Measurements from ENCODE around the gene ZBED6.
"Not testable (repeated sequence)": the region's sequence is repeated elsewhere in the genome, so short reads cannot be mapped to it uniquely, and the experiment has no call there.

Gene ZBED6

DNA sequence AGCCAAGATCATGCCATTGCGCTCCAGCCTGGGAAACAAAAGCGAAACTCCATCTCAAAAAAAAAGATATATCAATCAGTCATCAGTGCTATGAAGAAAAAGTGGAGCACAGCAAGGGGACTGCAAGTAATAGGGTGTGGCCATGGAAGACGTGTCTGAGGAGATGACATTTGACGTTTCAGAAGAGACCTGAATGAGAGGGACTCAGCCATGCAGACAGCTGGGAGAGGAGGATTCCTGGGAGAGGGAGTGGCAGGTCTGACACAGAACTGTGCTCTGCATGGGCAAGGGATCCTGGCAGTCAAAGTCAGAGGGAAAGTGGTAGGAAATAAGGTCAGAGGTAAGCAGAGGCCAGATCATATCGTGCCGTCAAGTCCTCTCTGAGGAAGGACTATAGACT is 27.2 kb upstream of the ZBED6 start:
- no peak for DNase-seq

GRCh38 chr1:203769505-203770343 is 25.7 kb upstream of the ZBED6 start:
- peak overlapping the region; percentile 29 for H3K27ac Mint-ChIP-seq
- H3K27me3 Mint-ChIP-seq, result no peaks in the 10 kb centered on the region
- H3K4me3 Mint-ChIP-seq, result no peak overlapping the region
- H3K4me1 Mint-ChIP-seq, result peaks cover 40% of the 10 kb centered on the region
- ATAC-seq (no peak), DNase-seq (no peak)
- no peaks in the 10 kb centered on the region for H3K9me3 Mint-ChIP-seq
- peaks cover 52% of the 10 kb centered on the region for H3K36me3 Mint-ChIP-seq (ENCODE audit: low read depth)

More for the DNA sequence above, 27.2 kb upstream of the ZBED6 start:
- Mint-ChIP-seq H3K27ac (peak overlapping the region; percentile 81), H3K4me1 (peaks cover 54% of the 10 kb centered on the region), H3K9me3 (no peaks in the 10 kb centered on the region), H3K27me3 (no peaks in the 10 kb centered on the region), H3K36me3 (ENCODE audit: low read depth) (peaks cover 41% of the 10 kb centered on the region), H3K4me3 (peak overlapping the region; percentile 57)
- no peak for ATAC-seq

DNA sequence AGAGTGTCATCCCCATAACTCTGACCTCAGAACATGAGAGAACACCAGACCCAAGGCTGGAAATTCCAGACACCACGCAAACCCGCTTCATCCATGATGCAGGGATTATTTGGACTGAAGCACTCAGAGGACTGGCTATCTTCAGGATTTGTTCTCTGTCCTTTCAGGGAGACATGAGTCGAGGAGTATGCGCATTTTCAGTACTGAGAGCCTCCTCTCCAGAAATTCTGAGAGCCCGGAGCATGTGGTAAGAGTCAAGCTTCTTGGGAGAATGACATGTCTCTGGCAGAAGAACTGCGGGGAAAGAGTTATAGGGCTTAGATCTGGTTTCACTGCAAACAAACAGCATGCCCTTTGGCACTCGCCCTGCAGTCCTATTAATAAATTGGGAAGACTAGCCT is 23.5 kb upstream of the ZBED6 start:
- DNase-seq (no peak), ATAC-seq (no peak)
- peaks cover 59% of the 10 kb centered on the region for H3K36me3 Mint-ChIP-seq (ENCODE audit: low read depth)
- peaks cover 34% of the 10 kb centered on the region for H3K4me1 Mint-ChIP-seq
- no peak overlapping the region for H3K27ac Mint-ChIP-seq
- no peak overlapping the region for H3K4me3 Mint-ChIP-seq
- H3K9me3 Mint-ChIP-seq, result no peaks in the 10 kb centered on the region
- no peaks in the 10 kb centered on the region for H3K27me3 Mint-ChIP-seq

- ATAC-seq (no peak), DNase-seq (no peak)
- H3K4me1 Mint-ChIP-seq, result peaks cover 37% of the 10 kb centered on the region
- H3K36me3 Mint-ChIP-seq (ENCODE audit: low read depth), result peaks cover 62% of the 10 kb centered on the region
- no peak overlapping the region for H3K4me3 Mint-ChIP-seq
- no peaks in the 10 kb centered on the region for H3K27me3 Mint-ChIP-seq
- H3K27ac Mint-ChIP-seq, result peak overlapping the region; percentile 5
- H3K9me3 Mint-ChIP-seq, result no peaks in the 10 kb centered on the region
Measured at GRCh38 chr1:203772836-203773235, 22.6 kb upstream of the ZBED6 start.

DNA sequence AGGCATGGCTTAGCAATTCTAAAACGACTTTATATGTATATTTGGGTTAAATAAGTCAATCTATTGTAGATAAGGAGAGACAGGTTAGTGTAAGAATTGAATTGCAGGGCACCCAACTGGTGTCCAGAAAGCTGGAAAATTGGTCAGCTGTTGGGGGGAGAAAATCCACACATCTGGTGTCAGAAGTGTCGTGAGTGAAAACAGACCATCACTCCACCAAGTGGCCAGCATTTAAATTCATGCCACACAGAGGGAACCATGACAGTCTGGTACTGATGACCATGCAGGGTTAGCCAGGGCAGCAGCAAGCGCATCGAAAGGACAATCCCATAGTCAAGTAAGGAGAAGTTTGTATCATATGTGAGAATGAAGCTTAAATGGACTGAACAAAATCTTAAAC is 18.8 kb upstream of the ZBED6 start:
- ATAC-seq (no peak), DNase-seq (no peak)
- Mint-ChIP-seq H3K4me3 (no peak overlapping the region), H3K27me3 (no peaks in the 10 kb centered on the region), H3K27ac (peak overlapping the region; percentile 15), H3K9me3 (no peaks in the 10 kb centered on the region), H3K36me3 (ENCODE audit: low read depth) (peaks cover 42% of the 10 kb centered on the region), H3K4me1 (peaks cover 21% of the 10 kb centered on the region)

GRCh38 chr1:203777596-203777995 is 17.8 kb upstream of the ZBED6 start:
- Mint-ChIP-seq H3K4me3 (no peak overlapping the region), H3K4me1 (peaks cover 21% of the 10 kb centered on the region), H3K36me3 (ENCODE audit: low read depth) (peaks cover 38% of the 10 kb centered on the region), H3K9me3 (no peaks in the 10 kb centered on the region), H3K27ac (peak overlapping the region; percentile 27), H3K27me3 (no peaks in the 10 kb centered on the region)
- DNase-seq (no peak), ATAC-seq (no peak)

GRCh38 chr1:203778146-203778545 is 17.3 kb upstream of the ZBED6 start:
- no peaks in the 10 kb centered on the region for H3K27me3 Mint-ChIP-seq
- DNase-seq (no peak), ATAC-seq (no peak)
- peaks cover 21% of the 10 kb centered on the region for H3K4me1 Mint-ChIP-seq
- no peaks in the 10 kb centered on the region for H3K9me3 Mint-ChIP-seq
- peaks cover 33% of the 10 kb centered on the region for H3K36me3 Mint-ChIP-seq (ENCODE audit: low read depth)
- H3K27ac Mint-ChIP-seq, result peak overlapping the region; percentile 28
- no peak overlapping the region for H3K4me3 Mint-ChIP-seq

DNA sequence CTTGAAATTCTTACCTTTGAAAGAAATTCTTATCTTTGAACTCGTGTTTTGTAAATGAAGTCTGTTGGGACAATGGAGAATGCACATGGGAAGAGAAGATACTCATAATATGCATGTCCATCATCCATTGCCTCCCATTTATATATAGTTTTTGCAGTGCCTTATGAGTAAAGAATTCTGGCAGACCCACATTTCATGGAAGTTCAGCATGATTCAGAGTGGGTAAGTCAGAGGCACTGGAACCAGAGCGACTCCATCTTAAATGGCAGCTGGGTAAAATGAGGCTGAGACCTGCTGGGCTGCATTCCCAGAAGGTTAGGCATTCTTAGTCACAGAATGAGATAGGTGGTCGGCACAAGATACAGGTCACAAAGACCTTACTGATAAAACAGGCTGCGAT is 16.6 kb upstream of the ZBED6 start:
- H3K9me3 Mint-ChIP-seq, result no peaks in the 10 kb centered on the region
- H3K4me3 Mint-ChIP-seq, result no peak overlapping the region
- ATAC-seq (no peak), DNase-seq (no peak)
- no peak overlapping the region for H3K27ac Mint-ChIP-seq
- H3K36me3 Mint-ChIP-seq (ENCODE audit: low read depth), result peaks cover 29% of the 10 kb centered on the region
- peaks cover 21% of the 10 kb centered on the region for H3K4me1 Mint-ChIP-seq
- no peaks in the 10 kb centered on the region for H3K27me3 Mint-ChIP-seq

DNA sequence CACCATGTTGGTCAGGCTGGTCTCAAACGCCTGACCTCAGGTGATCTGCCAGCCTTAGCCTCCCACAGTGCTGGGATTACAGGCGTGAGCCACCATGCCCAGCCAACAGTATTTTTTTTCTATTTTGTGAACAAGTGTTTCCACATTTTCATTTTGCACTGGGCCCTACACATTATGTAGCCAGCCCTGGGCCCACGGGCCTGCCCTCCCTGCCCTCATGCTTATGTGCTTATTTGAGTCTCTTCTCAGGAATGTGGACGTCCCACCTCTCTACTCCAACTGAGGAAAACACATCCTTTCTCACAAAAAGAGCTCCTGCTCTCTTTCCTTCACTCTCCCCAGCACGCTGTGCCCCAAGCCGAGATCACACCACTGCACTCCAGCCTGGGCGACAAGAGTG is 13.5 kb upstream of the ZBED6 start:
- H3K36me3 Mint-ChIP-seq (ENCODE audit: low read depth), result peaks cover 8% of the 10 kb centered on the region
- H3K9me3 Mint-ChIP-seq, result no peaks in the 10 kb centered on the region
- H3K27ac Mint-ChIP-seq, result no peak overlapping the region
- H3K27me3 Mint-ChIP-seq, result no peaks in the 10 kb centered on the region
- H3K4me1 Mint-ChIP-seq, result peaks cover 10% of the 10 kb centered on the region
- H3K4me3 Mint-ChIP-seq, result no peak overlapping the region
- no peak for DNase-seq
- ATAC-seq, result no peak

- Mint-ChIP-seq H3K4me1 (peaks cover 4% of the 10 kb centered on the region), H3K27me3 (no peaks in the 10 kb centered on the region), H3K9me3 (no peaks in the 10 kb centered on the region), H3K4me3 (no peak overlapping the region), H3K27ac (no peak overlapping the region), H3K36me3 (ENCODE audit: low read depth) (no peaks in the 10 kb centered on the region)
- no peak for DNase-seq
- no peak for ATAC-seq
Measured at GRCh38 chr1:203789966-203790365, 5.5 kb upstream of the ZBED6 start.

GRCh38 chr1:203791498-203791897 is 3.9 kb upstream of the ZBED6 start:
- H3K4me3 Mint-ChIP-seq, result no peak overlapping the region
- peaks cover 11% of the 10 kb centered on the region for H3K4me1 Mint-ChIP-seq
- H3K27me3 Mint-ChIP-seq, result no peaks in the 10 kb centered on the region
- ATAC-seq (no peak), DNase-seq (no peak)
- no peak overlapping the region for H3K27ac Mint-ChIP-seq
- H3K9me3 Mint-ChIP-seq, result no peaks in the 10 kb centered on the region
- H3K36me3 Mint-ChIP-seq (ENCODE audit: low read depth), result peaks cover 4% of the 10 kb centered on the region

DNA sequence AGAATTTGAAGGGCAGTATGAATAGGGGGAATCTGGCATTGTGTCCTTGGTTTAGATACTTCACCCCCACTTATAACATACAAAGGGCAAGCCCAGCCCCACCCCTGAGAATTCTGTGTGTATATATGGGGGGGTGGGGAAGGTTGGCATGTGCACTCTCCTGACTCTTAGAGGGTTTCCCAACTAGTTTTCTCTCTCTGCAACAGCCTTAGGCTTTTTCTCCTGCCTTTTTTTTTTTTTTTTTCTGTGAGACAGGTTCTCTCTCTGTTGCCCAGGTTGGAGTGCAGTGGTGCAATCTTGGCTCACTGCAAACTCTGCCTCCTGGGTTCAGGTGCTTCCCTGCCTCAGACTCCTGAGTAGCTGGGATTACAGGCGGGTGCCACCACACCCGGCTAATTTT is 2.9 kb upstream of the ZBED6 start:
- H3K4me3 Mint-ChIP-seq, result no peak overlapping the region

GRCh38 chr1:203793561-203793960 is 1.9 kb upstream of the ZBED6 start:
- H3K27ac Mint-ChIP-seq, ATAC-seq, DNase-seq, H3K9me3 Mint-ChIP-seq, H3K27me3 Mint-ChIP-seq, H3K4me3 Mint-ChIP-seq: not testable (repeated sequence)
- Mint-ChIP-seq H3K4me1 (peaks cover 30% of the 10 kb centered on the region), H3K36me3 (ENCODE audit: low read depth) (peaks cover 22% of the 10 kb centered on the region)

More for the DNA sequence above, 2.9 kb upstream of the ZBED6 start:
- DNase-seq, result no peak
- Mint-ChIP-seq H3K36me3 (ENCODE audit: low read depth) (peaks cover 11% of the 10 kb centered on the region), H3K9me3 (no peaks in the 10 kb centered on the region), H3K27me3 (no peaks in the 10 kb centered on the region), H3K4me1 (peaks cover 19% of the 10 kb centered on the region), H3K27ac (no peak overlapping the region)
- no peak for ATAC-seq

- H3K27me3 Mint-ChIP-seq, result no peaks in the 10 kb centered on the region
Measured at GRCh38 chr1:203794764-203795440, 521 bp upstream of the ZBED6 start.

DNA sequence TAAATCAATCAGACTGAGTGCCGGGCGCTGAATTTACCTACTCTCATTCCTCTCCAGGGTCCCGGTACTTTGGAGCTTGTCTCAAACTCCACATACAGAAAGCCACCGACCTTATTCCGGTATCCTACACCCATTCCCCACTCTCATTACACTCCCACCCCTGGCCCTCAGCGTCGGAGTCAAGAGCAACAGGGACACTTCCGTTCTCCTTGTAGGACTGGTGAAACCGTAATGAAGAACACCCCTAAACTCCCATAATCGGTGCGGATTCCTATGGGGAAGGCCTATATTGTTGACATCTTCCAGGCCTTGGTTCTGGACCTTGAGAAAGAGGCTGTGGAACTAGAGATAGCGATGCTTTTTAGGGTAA is 798 bp downstream of the ZBED6 start:
- Mint-ChIP-seq H3K4me1 (peaks cover 55% of the 10 kb centered on the region), H3K36me3 (ENCODE audit: low read depth) (peaks cover 40% of the 10 kb centered on the region), H3K9me3 (no peaks in the 10 kb centered on the region), H3K27me3 (no peaks in the 10 kb centered on the region), H3K27ac (peak overlapping the region; percentile 96), H3K4me3 (peak overlapping the region; percentile 93)
- DNase-seq (peak; percentile 40), ATAC-seq (peak; percentile 12)

More at GRCh38 chr1:203794764-203795440, 521 bp upstream of the ZBED6 start:
- Mint-ChIP-seq H3K9me3 (no peaks in the 10 kb centered on the region), H3K36me3 (ENCODE audit: low read depth) (peaks cover 35% of the 10 kb centered on the region), H3K4me3 (peak overlapping the region; percentile 93), H3K4me1 (peaks cover 43% of the 10 kb centered on the region), H3K27ac (peak overlapping the region; percentile 96)
- no peak for DNase-seq
- ATAC-seq, result no peak

All from activated naive CD8-positive, alpha-beta T cell treated with anti-CD3 and anti-CD28 coated beads, Interleukin-2, amount 50 U/mL, for 24 hours (primary cell).